ENCODE data around the gene SPATA31C1.

GRCh38 chr9:87869082-87869481 lies 48.7 kb upstream of the SPATA31C1 start:
- no peak for TF ChIP-seq CTCF (IDR thresholded peaks at IDR 0.05)
- no peak for TF ChIP-seq POLR2A (IDR thresholded peaks at IDR 0.05)

Data from breast epithelium (tissue), 3 donors.